Measurements from ENCODE around the gene CLEC16A. TPM values are rescaled to one million over a fixed set of nuclear protein-coding genes. Genes with fewer than 3 reads are reported as not detected.

Gene CLEC16A
- total RNA-seq, 4 donors from 2014 or later = 24.5 to 33.0 (median 29.3) TPM

GRCh38 chr16:11032000-11032921 lies 87.9 kb downstream of the CLEC16A start:
- peak overlapping the region; percentile 44 to 71 (median 60) for H3K27ac ChIP-seq
- H3K4me1 ChIP-seq = peaks cover 0 to 15% of the 10 kb centered on the region in 2 donors
- intact Hi-C loops (cut with DNase I; ENCODE audit: low total_unique reads) (no loop called here), in situ Hi-C loops (cut with MboI; ENCODE audit: low sequenced_read_pairs in 4 of 4) (no loop called here)
- ATAC-seq = peak in 1 of 2 donors; percentile 6
- DNase-seq = no peak
- H3K9me3 ChIP-seq = no peaks in the 10 kb centered on the region
- H3K4me3 ChIP-seq = no peak overlapping the region
- TF ChIP-seq CTCF (IDR thresholded peaks at IDR 0.05 in 4 of 5, conservative IDR thresholded peaks at IDR 0.05 in 1 of 5) (no peak), POLR2A (IDR thresholded peaks at IDR 0.05) (no peak)
- H3K27me3 ChIP-seq = no peaks in the 10 kb centered on the region
- H3K36me3 ChIP-seq = peaks cover 0 to 30% of the 10 kb centered on the region in 2 donors

DNA sequence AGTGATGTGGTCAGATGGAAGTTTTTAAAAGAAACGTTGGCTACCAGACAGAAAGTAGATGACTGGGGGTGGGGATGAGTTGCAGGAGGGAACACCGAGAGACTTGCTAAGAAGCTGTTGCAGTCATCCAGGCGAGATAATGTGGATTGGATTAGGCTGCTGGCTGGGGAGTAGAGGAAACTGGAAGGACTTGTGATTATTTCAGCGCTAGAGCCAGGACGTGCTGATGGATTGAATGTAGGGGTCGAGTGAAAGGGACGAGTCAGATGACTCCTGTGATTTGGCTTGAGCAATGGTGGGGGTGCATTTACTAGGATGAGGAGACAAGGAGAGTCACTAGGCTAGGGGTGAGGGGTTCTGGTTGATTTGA lies 88.5 kb downstream of the CLEC16A start:
- peaks cover 0 to 15% of the 10 kb centered on the region in 2 donors for H3K4me1 ChIP-seq
- intact Hi-C loops (cut with DNase I; ENCODE audit: low total_unique reads) = no loop called here

GRCh38 chr16:11033629-11034420 lies 89.5 kb downstream of the CLEC16A start:
- TF ChIP-seq CTCF (IDR thresholded peaks at IDR 0.05 in 4 of 5, conservative IDR thresholded peaks at IDR 0.05 in 1 of 5) (no peak), POLR2A (IDR thresholded peaks at IDR 0.05) (no peak)
- H3K27me3 ChIP-seq = no peaks in the 10 kb centered on the region
- H3K27ac ChIP-seq = peak overlapping the region; percentile 53 to 71 (median 61)
- ATAC-seq (peak; percentile 58 to 60), DNase-seq (peak; percentile 48 to 58)
- peaks cover 0 to 20% of the 10 kb centered on the region in 2 donors for H3K36me3 ChIP-seq
- intact Hi-C loops (cut with DNase I; ENCODE audit: low total_unique reads) (no loop called here), in situ Hi-C loops (cut with MboI; ENCODE audit: low sequenced_read_pairs in 4 of 4) (no loop called here)
- no peak overlapping the region for H3K4me3 ChIP-seq
- peaks cover 0 to 15% of the 10 kb centered on the region in 2 donors for H3K4me1 ChIP-seq
- H3K9me3 ChIP-seq = no peaks in the 10 kb centered on the region

More for the DNA sequence above, 88.5 kb downstream of the CLEC16A start:
- Histone ChIP-seq H3K9me3 (no peaks in the 10 kb centered on the region), H3K27ac (peak overlapping the region; percentile 53 to 71 (median 61)), H3K27me3 (no peaks in the 10 kb centered on the region), H3K36me3 (peaks cover 0 to 23% of the 10 kb centered on the region in 2 donors), H3K4me3 (no peak overlapping the region)
- TF ChIP-seq CTCF (IDR thresholded peaks at IDR 0.05 in 4 of 5, conservative IDR thresholded peaks at IDR 0.05 in 1 of 5) (no peak), POLR2A (IDR thresholded peaks at IDR 0.05) (no peak)
- ATAC-seq (peak; percentile 80 to 81), DNase-seq (peak; percentile 63 to 75)
- in situ Hi-C loops (cut with MboI; ENCODE audit: low sequenced_read_pairs in 4 of 4) = no loop called here

DNA sequence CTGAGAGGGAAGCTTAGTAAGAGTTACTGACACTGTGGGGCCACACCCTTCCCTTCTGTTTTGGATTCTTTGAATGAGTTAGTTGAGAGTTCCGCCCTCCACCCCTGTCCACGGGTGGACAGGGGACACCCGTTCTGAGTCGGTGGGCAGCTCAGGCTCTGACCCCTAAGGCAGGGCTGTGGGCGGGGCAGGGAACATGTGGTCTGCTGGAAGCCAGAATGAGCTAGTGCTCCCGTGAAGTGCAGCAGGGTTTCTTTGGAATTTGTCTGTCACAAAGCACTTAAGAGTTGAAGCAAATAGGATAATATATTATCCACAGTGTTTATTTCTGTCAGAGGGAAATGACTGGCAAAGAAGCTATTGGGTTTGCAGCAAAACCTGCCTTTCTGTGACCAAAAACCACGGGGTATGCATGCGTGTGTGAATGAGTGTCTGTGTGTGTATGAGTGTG lies 90.1 kb downstream of the CLEC16A start:
- Histone ChIP-seq H3K36me3 (peaks cover 0 to 16% of the 10 kb centered on the region in 2 donors), H3K9me3 (no peaks in the 10 kb centered on the region), H3K4me1 (peaks cover 0 to 15% of the 10 kb centered on the region in 2 donors), H3K27me3 (no peaks in the 10 kb centered on the region), H3K4me3 (no peak overlapping the region), H3K27ac (peak overlapping the region; percentile 38 to 61 (median 56))
- DNase-seq (peak in 1 of 2 donors; percentile 36), ATAC-seq (peak; percentile 20 to 53)
- TF ChIP-seq CTCF (IDR thresholded peaks at IDR 0.05 in 4 of 5, conservative IDR thresholded peaks at IDR 0.05 in 1 of 5) = no peak
- in situ Hi-C loops (cut with MboI; ENCODE audit: low sequenced_read_pairs in 4 of 4) = no loop called here
- intact Hi-C loops (cut with DNase I; ENCODE audit: low total_unique reads) = no loop called here
